HG02610 (cell line): ENCODE measurements around the gene KAZN.

Experiments used
- ATAC-seq: cut with Tn5 transposase; IDR thresholded peaks from one replicate; pipeline ENCODE4 v1.9.1; 2021; ENCODE audit warnings: mild to moderate bottlenecking, moderate library complexity; ENCODE audit not compliant: unreplicated experiment

The KAZN gene

DNA sequence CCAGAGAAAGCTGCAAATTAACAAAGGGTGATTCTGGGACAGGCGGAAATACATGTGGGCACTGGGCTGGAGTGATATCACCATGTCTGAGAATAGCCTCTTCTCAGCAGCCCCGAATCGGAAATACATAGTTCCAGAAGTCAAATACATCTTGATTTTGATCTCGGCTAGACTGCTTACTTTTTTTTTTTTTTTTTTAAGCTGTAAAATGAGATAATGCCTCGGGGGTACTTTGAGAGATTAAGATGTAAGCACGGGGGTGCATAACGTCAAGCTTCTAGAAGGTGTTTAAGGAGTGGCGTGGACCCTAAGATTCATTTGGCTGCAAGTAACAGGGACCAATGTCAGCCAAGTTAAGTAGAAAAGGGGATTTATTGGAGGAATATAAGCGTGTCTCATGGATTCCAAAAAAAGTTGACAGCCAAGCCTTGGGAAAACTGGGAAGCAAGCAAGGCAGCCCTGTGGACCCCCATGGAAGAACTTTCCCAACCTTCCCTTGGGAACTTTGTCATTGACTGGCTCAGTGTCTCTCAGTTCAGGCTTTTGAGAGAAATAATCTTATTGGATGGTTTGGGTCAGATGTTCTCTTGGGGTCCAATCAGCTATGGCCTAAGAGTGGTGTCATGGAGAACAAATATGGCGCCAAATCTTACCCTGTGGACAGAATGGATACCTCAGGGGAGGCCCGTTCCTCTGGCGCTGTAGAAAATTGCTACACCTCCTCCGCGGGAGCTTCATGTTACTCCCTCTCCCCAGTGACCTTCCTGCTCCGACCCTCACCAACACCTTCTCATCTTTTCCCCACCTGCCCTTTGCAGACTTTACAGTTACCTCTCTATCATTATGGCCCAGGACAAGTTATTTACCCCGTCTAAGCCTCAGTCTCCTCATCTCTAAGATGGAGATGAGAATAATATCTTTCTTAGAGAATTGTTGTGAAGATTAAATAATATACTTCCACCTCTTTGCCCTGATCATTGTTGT, 186.6 kb downstream of the KAZN start:
- no peak for ATAC-seq

DNA sequence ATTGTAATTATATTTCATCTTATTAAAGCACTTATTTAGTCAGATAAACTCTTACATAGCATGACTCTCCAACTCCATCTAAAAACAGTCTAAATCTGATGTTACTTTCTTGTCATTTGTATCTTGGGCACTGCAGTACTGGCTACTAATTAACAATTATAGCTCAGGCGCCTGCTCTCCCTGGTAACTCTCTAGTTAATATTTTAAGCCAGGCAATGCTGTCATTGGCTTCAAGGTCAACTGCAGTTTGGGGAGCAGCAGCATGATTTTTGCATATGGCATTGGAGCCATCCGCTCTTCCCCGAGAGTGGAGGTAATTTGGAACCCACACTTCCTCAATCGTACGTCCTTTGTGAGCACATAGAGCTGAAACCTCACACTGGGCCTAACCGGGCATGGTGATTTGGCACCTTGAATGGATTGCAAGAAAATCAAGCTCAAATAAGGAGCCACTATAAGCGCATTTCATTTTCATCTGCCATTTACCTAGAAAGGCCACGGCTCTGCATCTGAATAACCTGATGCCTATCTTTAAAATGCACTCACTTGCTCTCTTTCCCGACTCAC, 187.7 kb downstream of the KAZN start:
- ATAC-seq, result no peak

DNA sequence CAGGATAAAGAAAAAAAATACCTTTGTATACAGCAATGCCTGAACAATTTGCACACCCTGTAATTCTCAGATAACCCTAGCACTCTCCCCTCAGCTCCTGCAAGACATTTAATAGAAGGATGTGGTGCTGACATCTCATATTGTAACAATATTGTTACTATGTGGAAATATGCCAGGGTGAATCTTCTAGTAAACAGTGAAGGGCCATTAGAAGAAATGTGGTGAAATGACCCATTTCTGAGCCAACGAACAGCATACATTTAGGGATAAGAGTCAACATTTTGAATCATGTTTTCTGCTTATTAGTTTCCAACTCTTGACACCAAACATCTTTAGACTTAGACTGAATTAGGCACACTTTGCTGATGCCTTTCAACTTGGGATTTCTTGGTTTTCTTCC, 188.2 kb downstream of the KAZN start:
- no peak for ATAC-seq

DNA sequence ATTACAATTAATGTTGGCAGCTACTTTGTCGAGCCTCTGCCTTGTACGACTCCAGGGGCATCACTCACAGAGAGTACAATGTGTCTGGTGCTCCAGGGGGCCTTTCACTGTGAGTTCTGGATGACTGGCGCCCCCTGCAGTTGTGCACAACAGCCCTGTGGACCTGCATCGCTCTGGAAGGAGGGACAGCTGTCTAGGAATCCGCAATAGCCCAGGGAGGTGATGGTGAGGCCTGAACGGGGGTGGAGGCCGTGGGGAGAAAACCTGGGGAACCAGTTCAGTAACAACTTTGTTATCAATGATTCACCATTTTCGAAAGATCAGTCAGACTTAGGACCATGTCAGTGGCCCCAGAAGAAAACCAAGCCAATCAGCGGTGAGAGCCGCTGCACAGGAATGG, 189.1 kb downstream of the KAZN start:
- no peak for ATAC-seq

DNA sequence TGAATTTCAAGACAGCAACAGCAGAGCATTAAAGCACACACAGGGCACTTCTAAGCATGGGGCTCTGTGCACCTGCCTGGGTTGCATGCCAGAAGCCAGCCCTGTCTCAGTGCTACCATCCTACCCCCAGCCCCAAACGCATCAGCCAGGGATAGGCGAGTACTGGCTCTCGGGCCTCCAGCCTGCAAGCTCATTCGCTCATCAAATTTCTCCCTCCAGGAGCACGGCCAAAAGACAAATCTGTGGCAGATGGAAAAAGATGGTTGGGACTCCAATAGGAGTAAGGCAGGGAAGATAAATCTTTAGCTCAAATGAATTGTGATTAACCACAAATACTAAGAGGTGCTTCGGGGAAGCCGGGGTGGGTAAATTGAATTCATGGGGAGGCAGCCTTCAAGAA, 189.6 kb downstream of the KAZN start:
- no peak for ATAC-seq

DNA sequence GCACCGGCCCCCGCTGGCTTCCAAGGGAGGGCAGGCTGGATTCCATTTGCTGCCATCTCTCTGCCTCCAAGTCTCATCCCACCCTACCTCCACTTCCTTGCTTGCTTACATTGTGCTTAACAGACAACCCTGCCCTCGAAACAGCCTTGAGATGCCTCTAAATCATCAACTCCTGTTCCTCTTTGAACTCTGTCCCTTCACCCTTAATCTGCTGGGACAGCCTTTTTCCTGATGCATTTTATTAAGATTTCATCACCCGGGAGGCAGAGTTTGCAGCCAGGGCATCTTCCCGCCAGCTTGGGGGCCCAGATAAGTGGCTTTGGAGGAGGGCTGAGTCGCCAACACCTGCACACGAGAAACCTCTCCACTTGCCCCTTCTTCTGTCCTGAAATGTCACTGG, 192.5 kb downstream of the KAZN start:
- ATAC-seq, result no peak

DNA sequence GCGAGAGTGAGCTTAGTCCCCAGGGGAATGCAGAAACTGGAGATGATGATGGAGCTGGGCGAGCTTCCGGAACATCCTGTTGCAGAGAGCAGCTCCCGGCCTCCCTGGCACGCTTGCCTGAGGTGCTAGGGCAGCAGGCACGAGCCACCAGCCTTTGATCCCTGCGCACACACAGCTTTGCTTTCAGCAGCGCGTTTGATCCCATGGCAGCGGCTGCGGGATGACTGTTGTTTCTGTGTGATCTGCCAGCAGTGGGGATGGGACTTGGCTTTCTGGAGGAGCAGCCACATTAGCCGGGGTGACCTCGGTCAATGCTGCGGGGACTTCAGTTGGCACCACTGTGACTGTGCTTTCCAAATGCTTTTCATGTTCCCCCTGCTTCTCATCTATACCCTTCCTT, 193.2 kb downstream of the KAZN start:
- ATAC-seq, result no peak

DNA sequence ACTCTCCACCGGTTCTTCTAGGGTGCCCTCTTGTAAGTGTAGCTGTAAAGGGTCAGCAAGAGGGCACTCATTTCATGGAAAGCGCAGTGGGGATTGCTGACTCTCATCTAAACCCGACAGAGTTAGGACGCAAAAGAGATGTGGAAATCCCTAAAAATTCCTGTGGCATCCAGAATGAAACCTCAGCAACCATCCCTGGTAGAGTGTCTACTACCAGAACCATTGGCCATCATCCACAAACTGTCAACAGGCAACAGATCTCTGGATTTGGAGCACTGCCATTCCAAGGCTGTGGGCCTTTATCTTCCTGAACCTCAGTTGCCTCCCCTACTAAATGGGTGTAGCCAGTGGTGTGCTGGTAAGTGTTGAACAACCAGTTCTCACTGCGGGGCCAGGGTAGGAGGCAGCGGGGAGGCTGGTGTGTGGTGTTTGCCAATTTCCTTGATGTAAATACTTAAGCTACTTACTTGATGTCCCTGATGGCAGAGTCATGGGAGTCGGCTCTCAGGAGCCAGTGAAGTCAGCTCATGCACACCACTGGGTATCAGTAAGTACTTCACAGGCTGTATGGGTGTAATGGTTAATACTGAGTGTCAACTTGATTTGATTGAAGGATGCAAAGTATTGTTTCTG, 195.8 kb downstream of the KAZN start:
- ATAC-seq, result no peak

DNA sequence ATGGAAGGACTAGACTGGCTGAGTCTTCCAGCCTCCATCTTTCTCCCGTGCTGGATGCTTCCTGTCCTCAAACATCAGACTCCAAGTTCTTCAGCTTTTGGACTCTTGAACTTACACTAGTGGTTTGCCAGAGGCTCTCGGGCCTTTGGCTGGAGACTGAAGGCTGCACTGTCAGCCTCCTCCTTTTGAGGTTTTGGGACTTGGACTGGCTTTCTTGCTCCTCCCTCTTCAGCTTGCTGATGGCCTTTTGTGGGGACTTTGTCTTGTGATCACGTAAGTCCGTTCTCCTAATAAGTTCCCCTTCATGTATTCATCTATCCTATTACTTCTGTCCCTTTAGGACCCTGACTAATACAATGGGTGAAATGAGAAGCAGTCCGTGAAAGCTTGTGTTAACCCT, 196.4 kb downstream of the KAZN start:
- ATAC-seq, result no peak

DNA sequence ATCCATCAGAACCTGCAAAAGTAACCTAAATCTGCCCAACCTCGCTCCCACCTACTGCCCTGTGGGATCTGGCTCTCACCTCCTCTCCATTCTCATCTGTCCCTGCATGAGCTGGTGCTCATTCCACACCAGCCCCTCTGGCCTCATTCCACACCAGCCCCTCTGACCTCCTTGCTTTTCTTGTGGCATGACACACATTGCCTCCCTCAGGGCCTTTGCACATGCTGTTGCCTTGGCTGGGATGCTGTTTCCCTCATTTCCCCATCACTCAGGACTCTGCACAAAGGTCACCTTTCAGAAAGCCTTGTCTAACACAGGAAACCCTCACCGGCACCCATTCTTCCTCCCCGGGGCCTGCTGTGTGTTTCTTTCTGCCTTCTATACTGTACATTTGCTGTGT, 197.1 kb downstream of the KAZN start:
- no peak for ATAC-seq

DNA sequence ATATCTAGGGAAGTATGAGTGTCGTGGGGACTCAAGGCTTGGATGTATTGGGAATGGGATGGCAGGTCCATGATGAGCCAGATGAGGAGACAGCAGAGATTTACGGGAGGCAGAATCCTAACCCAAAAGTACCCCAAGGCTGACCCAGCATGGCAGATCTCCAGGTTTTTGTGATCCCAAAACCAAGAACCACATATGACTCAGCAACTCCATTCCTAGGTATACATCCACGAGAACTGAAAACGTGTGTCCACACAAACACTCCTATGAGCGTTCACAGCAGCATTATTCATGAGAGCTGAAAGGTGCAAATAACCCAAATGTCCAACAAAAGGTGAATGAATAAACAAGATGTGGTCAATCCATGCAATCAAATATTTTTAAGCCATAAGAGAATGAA, 201.5 kb downstream of the KAZN start:
- no peak for ATAC-seq

DNA sequence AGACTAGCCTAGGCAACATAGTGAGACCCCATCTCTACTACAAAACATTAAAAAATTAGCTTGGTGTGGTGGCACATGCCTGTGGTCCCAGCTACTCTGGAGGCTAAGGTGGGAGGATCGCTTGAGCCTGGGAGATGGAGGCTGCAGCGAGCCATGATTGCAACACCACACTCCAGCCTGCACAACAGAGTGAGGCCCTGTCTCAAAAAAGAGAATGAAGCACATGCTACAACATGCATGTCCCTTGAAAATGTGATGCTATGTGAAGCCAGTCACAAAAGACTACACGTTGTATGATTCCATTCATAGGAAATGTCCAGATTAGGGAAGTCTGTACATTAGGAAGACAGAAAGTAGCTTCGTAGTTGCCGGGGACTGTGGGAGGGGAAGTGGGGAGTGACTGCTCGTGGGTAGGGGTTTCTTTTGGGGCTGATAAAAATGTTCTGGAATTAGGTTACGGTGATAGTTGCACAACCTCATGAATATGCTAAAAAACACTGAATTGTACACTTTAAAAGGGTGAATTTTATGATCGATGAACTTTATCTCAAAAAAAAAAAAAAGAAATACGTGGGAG, 202.1 kb downstream of the KAZN start:
- ATAC-seq, result no peak

DNA sequence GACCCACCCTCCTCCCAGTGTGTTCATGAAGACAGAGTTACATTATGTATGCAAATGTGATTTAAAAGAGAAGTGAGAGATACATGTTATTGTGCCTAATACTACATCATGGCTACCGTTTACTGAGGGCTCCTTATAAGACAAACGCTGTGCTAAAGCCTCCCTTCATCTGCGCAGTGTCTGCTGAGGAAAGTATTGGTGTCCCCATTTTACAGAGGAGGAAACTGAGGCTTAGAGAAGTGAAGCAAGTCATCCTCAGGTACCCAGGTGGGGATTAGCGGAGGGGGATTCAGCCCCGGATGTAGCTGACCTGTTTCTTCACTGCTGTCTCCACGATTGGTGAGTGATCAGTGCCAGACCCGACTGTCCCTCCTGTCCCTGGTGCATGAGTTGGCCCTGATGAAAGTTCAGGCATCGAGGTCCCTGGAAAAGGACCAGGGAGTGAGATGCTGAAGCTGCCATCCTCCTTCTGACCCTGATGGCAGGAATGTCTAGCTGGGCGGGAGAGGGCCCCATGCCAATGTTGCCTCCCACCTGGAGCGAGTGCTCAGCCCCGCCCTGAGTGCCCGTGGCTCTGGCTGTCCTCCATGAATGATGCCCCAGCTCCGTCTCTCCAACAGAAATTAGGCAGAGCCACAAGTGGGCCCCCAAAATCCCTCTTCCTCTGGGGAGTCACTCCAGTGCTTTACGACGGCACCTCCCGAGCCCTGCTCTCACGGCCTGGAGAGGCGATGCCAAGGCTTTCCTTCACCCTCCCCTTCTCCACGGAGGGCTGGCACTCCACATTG, 204.7 kb downstream of the KAZN start:
- no peak for ATAC-seq

DNA sequence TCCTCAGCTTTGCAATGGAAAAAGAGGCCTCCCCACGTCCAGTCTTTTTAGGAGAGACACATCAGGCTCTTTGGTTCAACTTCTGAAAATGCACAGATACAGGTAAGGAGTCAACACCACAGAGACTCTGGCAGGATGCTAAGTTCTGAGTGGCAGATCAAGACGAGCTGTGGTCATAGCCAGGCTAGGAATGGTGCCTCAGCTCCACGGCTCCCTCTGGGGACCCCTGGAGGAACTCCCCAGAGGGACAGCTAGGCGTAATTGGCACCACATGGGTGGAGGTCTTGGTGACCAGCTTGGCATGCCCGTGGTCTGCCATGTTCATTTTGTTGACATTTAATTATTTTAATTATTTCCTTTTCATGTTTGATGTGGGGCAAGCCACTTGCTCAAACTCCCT, 206.1 kb downstream of the KAZN start:
- ATAC-seq, result no peak

DNA sequence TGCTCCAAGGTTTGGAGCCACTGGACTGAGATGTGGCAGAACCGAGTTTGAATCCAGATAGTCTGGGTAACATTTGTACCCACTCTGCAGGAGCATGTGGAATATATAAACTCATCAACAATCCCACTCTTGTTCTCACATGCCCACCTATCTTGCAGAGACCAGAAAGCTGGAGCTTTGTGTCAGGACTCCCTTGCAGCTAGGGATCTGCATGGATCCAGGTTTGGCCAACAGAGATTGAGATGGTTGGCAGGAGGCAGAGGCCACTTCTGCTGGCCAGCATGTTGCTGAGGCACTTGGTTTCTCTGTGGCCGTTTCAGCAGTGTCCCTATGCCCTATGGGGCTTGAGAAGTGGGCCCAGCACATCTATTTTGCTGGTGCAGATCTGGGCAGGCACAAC, 208.3 kb downstream of the KAZN start:
- ATAC-seq, result no peak

DNA sequence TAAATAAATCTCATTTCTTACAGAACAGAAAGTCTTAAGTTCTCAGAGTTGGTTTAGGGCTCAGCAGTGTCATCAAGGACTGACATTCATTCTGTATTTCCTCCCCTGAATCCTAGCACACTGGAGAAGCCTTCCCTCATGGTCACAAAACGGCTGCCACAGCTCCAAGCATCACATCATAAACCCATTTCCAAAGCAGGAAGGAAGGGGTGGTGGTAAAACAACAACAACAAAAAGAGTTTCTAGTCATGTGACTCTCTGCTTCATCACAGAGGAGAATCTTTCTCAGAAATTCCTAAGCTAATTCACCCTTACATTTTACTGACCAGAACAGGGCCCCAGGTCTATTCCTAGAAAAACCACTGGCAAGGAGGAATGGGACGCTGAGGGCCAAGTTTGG, 210.3 kb downstream of the KAZN start:
- ATAC-seq, result no peak

DNA sequence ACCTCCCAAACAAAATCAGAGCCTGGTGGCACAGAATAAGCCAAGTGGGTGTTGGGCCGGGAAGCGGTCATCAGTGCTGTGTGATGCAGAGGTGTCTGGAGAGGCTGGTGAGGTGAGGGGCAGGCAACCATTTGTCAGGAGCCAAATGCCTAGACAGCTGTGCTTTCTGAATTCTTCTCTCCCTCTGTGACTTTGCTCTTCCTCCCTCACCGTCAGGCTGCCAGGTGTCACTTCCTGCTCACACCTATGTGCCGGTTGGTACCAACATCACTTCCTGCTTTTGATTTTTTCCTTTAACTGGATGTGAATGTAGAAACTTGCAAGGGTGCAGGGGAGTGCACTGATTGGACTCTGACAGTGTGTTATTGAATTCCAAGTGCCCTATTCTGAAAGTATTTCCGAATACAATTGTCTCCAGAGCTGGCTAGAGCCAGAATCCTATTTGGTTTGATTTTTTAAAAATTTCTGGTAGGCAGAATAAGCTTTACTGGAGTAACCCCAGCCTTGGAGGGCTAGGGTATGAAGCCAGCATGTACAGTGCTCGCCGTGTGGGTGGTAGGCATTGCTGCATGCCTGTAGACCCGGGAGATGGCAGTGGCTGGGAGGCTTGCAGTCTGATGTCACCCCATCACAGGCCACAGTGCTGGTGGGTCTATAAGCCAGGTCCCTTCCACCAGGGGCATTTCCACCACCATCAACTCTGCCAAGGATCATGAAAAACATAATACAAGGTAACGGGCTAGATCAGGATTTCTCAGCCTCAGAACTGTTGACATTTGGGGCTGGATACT, 210.9 kb downstream of the KAZN start:
- no peak for ATAC-seq

DNA sequence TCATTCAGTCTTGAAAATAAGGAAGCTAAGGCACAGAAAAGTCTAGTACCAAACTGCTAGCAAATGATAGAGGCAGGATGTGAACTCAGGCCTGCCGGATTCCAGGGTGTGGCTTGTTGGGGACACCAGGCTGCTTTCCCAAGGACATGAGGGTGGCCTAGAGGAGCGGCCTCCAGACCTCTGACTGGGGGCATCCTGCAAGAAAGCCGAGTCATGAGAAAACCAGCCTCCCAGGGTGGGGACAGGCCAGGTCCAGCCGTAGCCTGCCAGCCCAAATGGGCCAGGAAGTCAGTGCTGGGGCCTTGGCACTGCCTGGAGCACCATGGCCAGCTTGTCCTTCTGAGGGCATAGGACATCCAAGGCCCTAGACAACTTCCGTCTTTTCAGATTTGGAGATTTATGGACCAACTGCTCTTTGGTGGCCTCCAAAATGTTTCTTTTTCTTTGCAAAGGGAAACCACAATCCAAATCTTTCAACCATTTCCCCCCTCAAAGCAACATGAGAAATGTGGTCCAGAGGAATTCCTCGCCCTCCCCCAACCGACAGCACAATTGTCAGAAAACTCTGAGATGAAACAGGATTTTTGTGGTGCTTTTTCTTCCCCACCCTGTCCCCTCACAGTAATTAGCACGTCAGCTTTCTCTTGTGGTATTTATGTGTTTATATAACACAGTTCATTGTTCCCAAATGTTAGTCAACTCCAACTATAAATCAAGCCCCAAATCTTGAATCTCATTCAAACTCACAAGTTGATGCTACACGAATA, 212.3 kb downstream of the KAZN start:
- ATAC-seq, result no peak

DNA sequence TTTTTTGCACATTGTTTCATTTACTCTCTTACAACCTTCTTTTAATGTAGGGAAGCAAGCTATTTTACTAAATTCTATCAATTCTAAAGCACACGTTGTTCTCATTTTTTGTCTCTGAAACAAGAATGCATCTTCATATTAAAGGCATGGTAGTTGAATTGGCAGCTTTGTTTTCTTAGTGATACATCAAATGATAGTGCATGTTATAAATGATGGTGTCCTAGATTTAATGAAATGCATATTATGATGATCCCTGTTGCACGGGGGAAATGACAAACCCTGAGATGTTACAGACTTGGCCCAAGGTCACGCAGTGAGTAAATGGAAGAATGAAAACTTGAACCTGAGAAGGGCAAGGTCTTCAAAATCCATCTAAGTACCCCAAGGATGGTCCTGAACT, 213.1 kb downstream of the KAZN start:
- ATAC-seq, result no peak
